Gastrocnemius medialis (tissue), 4 donors: ENCODE measurements around the gene NRDE2. TPM values are rescaled to one million over a fixed set of nuclear protein-coding genes. Genes with fewer than 3 reads are reported as not detected.

Experiments
- ATAC-seq, 2 donors: fragments of 150-250 bp; one replicate each; pipeline ENCODE4 v1.9.1; 2016
- DNase-seq, 2 donors: peaks; one replicate each; pipeline ENCODE4 v3.0.0-alpha.2; 2019
- H3K27ac ChIP-seq, 4 donors: fragments of 200-600 bp; sonication (generic); 1 replicate in 1 of 4; 2 replicates in 3 of 4; pipeline ENCODE4 v1.5.1; 2016 to 2018; ENCODE audit warnings: mild to moderate bottlenecking in 2 of 4, moderate library complexity in 1 of 4
- H3K27me3 ChIP-seq, 3 donors: fragments of 200-600 bp; sonication (generic) in 2 of 3; 1 replicate in 1 of 3; 2 replicates in 2 of 3; pipeline versions ENCODE4 v1.5.1 to v1.6.0; 2016 to 2019; ENCODE audit warnings: mild to moderate bottlenecking in 1 of 3, moderate library complexity in 1 of 3
- H3K36me3 ChIP-seq, 2 donors: fragments of 200-600 bp; sonication (generic) in 1 of 2; one replicate each; pipeline ENCODE4 v1.5.1; 2017 to 2018
- H3K4me1 ChIP-seq, 2 donors: fragments of 200-600 bp; sonication (generic) in 1 of 2; one replicate each; pipeline ENCODE4 v1.5.1; 2016 to 2017; ENCODE audit warnings: mild to moderate bottlenecking in 2 of 2
- H3K4me3 ChIP-seq, 4 donors: fragments of 200-600 bp; sonication (generic) in 3 of 4; 1 replicate in 1 of 4; 2 replicates in 3 of 4; pipeline ENCODE4 v1.5.1; 2016 to 2019; ENCODE audit warnings: mild to moderate bottlenecking in 2 of 4
- H3K9me3 ChIP-seq, 3 donors: fragments of 200-600 bp; sonication (generic) in 2 of 3; 1 replicate in 1 of 3; 2 replicates in 2 of 3; pipeline ENCODE4 v1.5.1; 2016 to 2019
- CTCF ChIP-seq, 5 experiments: fragments of 450-650 bp in 3 of 5; fragments of 200-600 bp in 2 of 5; sonication (generic) in 2 of 5; IDR thresholded peaks in 4 of 5; conservative IDR thresholded peaks in 1 of 5; 1 replicate in 4 of 5; 2 replicates in 1 of 5; pipeline ENCODE4 v1.5.1; 2016 to 2019; ENCODE audit warnings: antibody characterized with exemption in 5 of 5, mild to moderate bottlenecking in 3 of 5, moderate library complexity in 3 of 5
- POLR2A ChIP-seq, 2 donors: fragments of 450-650 bp; IDR thresholded peaks; one replicate each; pipeline ENCODE4 v1.6.1; 2017; ENCODE audit warnings: antibody characterized with exemption in 2 of 2, mild to moderate bottlenecking in 2 of 2, moderate library complexity in 2 of 2
- in situ Hi-C, 4 donors: fragments of 200-750 bp; cut with MboI; loops; one replicate each; pipeline versions ENCODE4 v1.15.0 to v1.8.0; 2017; ENCODE audit warnings: low sequenced_read_pairs in 4 of 4
- intact Hi-C: fragments of 100-400 bp; cut with DNase I; formaldehyde crosslinking; loops from one replicate; pipeline ENCODE4 v1.15.1; 2023; ENCODE audit warnings: low total_unique reads
- total RNA-seq, 4 donors: library from RNA; depleted of rRNA; stranded (reverse); fragments of >200 nt; gene quantifications; one replicate each; pipeline versions ENCODE4 v1.1.0 to v1.2.3, GENCODE V29; 2016

Gene NRDE2
- total RNA-seq, 4 donors from 2014 or later: 7.5 to 11.8 (median 10.2) TPM

GRCh38 chr14:90263748-90264449 lies 67.8 kb downstream of the NRDE2 start:
- Histone ChIP-seq H3K27ac (no peak overlapping the region), H3K4me3 (no peak overlapping the region), H3K27me3 (no peaks in the 10 kb centered on the region), H3K36me3 (peaks cover 4 to 94% of the 10 kb centered on the region in 2 donors), H3K4me1 (peaks cover 4% of the 10 kb centered on the region in 2 donors), H3K9me3 (no peaks in the 10 kb centered on the region)
- no peak for TF ChIP-seq POLR2A (IDR thresholded peaks at IDR 0.05)
- TF ChIP-seq CTCF (IDR thresholded peaks at IDR 0.05 in 4 of 5, conservative IDR thresholded peaks at IDR 0.05 in 1 of 5): no peak
- in situ Hi-C loops (loop anchor here in 2 of 4 donors (25.0 kb wide), 1 partner anchor 302 kb away; the partner anchor contains the start of genes EFCAB11 (in 2 of the 2) and TDP1 (in 2 of the 2)), intact Hi-C loops (no loop called here)
- no peak for DNase-seq
- ATAC-seq: no peak

- peak within 1 kb of the TSS; percentile 89 to 98 (median 94) for H3K27ac ChIP-seq
- DNase-seq: peak; percentile 87 to 92
- peaks cover 20% of the 10 kb centered on the region in 2 donors for H3K4me1 ChIP-seq
- in situ Hi-C loops: loop anchor here in 2 of 4 donors (25.0 kb wide), 1 partner anchor 294 kb away; the partner anchor contains the start of genes EFCAB11 (in 2 of the 2) and TDP1 (in 2 of the 2)
- no peaks in the 10 kb centered on the region for H3K27me3 ChIP-seq
- intact Hi-C loops: loop anchor here (1.0 to 5.0 kb wide), 3 partner anchors 76 to 1704 kb away; no protein-coding TSS in a partner anchor
- peak within 1 kb of the TSS; percentile 83 to 99 (median 89) for H3K4me3 ChIP-seq
- peaks cover 4 to 27% of the 10 kb centered on the region in 2 donors for H3K36me3 ChIP-seq
- peak; percentile 58 to 80 for TF ChIP-seq POLR2A (IDR thresholded peaks at IDR 0.05)
- no peak for TF ChIP-seq CTCF (IDR thresholded peaks at IDR 0.05 in 4 of 5, conservative IDR thresholded peaks at IDR 0.05 in 1 of 5)
- H3K9me3 ChIP-seq: no peaks in the 10 kb centered on the region
- ATAC-seq: peak; percentile 97 to 98
Observed at GRCh38 chr14:90256354-90257131, 75.2 kb downstream of the NRDE2 start, which contains the start of gene PSMC1. TSS of gene PSMC1 (plus strand) at chr14:90256553. CDS start at chr14:90256598, 45 bp downstream.

GRCh38 chr14:90255871-90256270 lies 75.9 kb downstream of the NRDE2 start:
- Histone ChIP-seq H3K27ac (peak overlapping the region; percentile 89 to 98 (median 94)), H3K9me3 (no peaks in the 10 kb centered on the region), H3K4me1 (peaks cover 20% of the 10 kb centered on the region in 2 donors), H3K27me3 (no peaks in the 10 kb centered on the region), H3K36me3 (peaks cover 4 to 21% of the 10 kb centered on the region in 2 donors), H3K4me3 (peak overlapping the region; percentile 83 to 99 (median 89))
- in situ Hi-C loops (loop anchor here in 2 of 4 donors (25.0 kb wide), 1 partner anchor 294 kb away; the partner anchor contains the start of genes EFCAB11 (in 2 of the 2) and TDP1 (in 2 of the 2)), intact Hi-C loops (loop anchor here (2.0 to 5.0 kb wide), 2 partner anchors 503 to 1704 kb away; no protein-coding TSS in a partner anchor)
- TF ChIP-seq POLR2A (IDR thresholded peaks at IDR 0.05): no peak
- no peak for TF ChIP-seq CTCF (IDR thresholded peaks at IDR 0.05 in 4 of 5, conservative IDR thresholded peaks at IDR 0.05 in 1 of 5)
- ATAC-seq (no peak), DNase-seq (no peak)

- Histone ChIP-seq H3K36me3 (peaks cover 0 to under 1% of the 10 kb centered on the region in 2 donors), H3K27me3 (no peaks in the 10 kb centered on the region), H3K4me3 (no peak overlapping the region), H3K27ac (no peak overlapping the region), H3K4me1 (peaks cover 14 to 16% of the 10 kb centered on the region in 2 donors), H3K9me3 (no peaks in the 10 kb centered on the region)
- TF ChIP-seq CTCF (IDR thresholded peaks at IDR 0.05 in 4 of 5, conservative IDR thresholded peaks at IDR 0.05 in 1 of 5) (no peak), POLR2A (IDR thresholded peaks at IDR 0.05) (no peak)
- in situ Hi-C loops (loop anchor here in 2 of 4 donors (25.0 kb wide), 1 partner anchor 292 kb away; the partner anchor contains the start of genes EFCAB11 (in 2 of the 2) and TDP1 (in 2 of the 2)), intact Hi-C loops (no loop called here)
- ATAC-seq (no peak), DNase-seq (no peak)
Observed at GRCh38 chr14:90253826-90254225, 77.9 kb downstream of the NRDE2 start.
